Esophagus squamous epithelium (tissue), 5 donors: ENCODE results near the gene RMDN2. TPM values are rescaled to one million over a fixed set of nuclear protein-coding genes. Genes with fewer than 3 reads are reported as not detected.

Experiments used
- DNase-seq: peaks from one replicate; lab custom pipeline; 2025; lab: John Stamatoyannopoulos, UW
- H3K27ac ChIP-seq, 4 donors: fragments of 200-600 bp; sonication (generic); one replicate each; pipeline ENCODE4 v1.5.1; 2016 to 2019; ENCODE audit warnings: mild to moderate bottlenecking in 1 of 4
- H3K27me3 ChIP-seq, 4 donors: fragments of 200-600 bp; sonication (generic); 1 replicate in 3 of 4; 2 replicates in 1 of 4; pipeline versions ENCODE4 v1.5.1 to v1.6.0; 2017 to 2021; ENCODE audit warnings: antibody characterized with exemption in 1 of 4
- H3K36me3 ChIP-seq, 3 donors: fragments of 200-600 bp; sonication (generic); one replicate each; pipeline ENCODE4 v1.5.1; 2016 to 2019
- H3K4me1 ChIP-seq, 3 donors: fragments of 200-600 bp; sonication (generic); one replicate each; pipeline ENCODE4 v1.5.1; 2017 to 2019
- H3K4me3 ChIP-seq, 4 donors: fragments of 200-600 bp; sonication (generic); 1 replicate in 3 of 4; 2 replicates in 1 of 4; pipeline ENCODE4 v1.5.1; 2016 to 2019; ENCODE audit warnings: mild to moderate bottlenecking in 2 of 4, moderate library complexity in 1 of 4
- H3K9me3 ChIP-seq, 3 donors: fragments of 200-600 bp; sonication (generic); one replicate each; pipeline ENCODE4 v1.5.1; 2016 to 2019
- CTCF ChIP-seq, 6 experiments: fragments of 450-650 bp in 4 of 6; fragments of 200-600 bp in 2 of 6; sonication (generic) in 2 of 6; IDR thresholded peaks; one replicate each; pipeline ENCODE4 v1.5.1; 2016 to 2019; ENCODE audit warnings: antibody characterized with exemption in 6 of 6, mild to moderate bottlenecking in 4 of 6, moderate library complexity in 4 of 6
- POLR2A ChIP-seq, 4 donors: fragments of 450-650 bp; IDR thresholded peaks; one replicate each; pipeline ENCODE4 v1.6.1; 2017; ENCODE audit warnings: antibody characterized with exemption in 4 of 4, mild to moderate bottlenecking in 4 of 4, moderate library complexity in 3 of 4
- WGBS, 2 donors: methylation state at CpG; one replicate each; pipeline ENCODE4 v1.1.5; 2018; 5-methylcytosine and 5-hydroxymethylcytosine counted together
- intact Hi-C: fragments of 100-400 bp; cut with DNase I; formaldehyde crosslinking; loops from one replicate; pipeline ENCODE4 v1.15.0; 2022
- total RNA-seq, 4 donors: library from RNA; depleted of rRNA; stranded (reverse); fragments of >200 nt; gene quantifications; one replicate each; pipeline ENCODE4 v1.1.0, GENCODE V29; 2016
- donor health status: DM: yes; HTN: yes; CAD: no.

The RMDN2 gene
- total RNA-seq, 4 donors from 2014 or later = 3.4 to 7.8 (median 4.7) TPM

- WGBS, 2 donors = 91 to 95% methylated on average over 9 of the region's 9 CpGs
Measured at GRCh38 chr2:38021589-38021988, 96.5 kb downstream of the RMDN2 start.

GRCh38 chr2:38026846-38027245 is 101.8 kb downstream of the RMDN2 start:
- DNase-seq = no peak
- H3K4me1 ChIP-seq = no peaks in the 10 kb centered on the region
- 38 to 74% methylated on average over 2 of the region's 2 CpGs for WGBS, 2 donors
- TF ChIP-seq CTCF (IDR thresholded peaks at IDR 0.05) (no peak), POLR2A (IDR thresholded peaks at IDR 0.05) (no peak)
- no peaks in the 10 kb centered on the region for H3K36me3 ChIP-seq
- no peaks in the 10 kb centered on the region for H3K9me3 ChIP-seq
- H3K4me3 ChIP-seq = no peak overlapping the region
- intact Hi-C loops = no loop called here
- no peak overlapping the region for H3K27ac ChIP-seq
- peaks cover 0 to 4% (median 0%) of the 10 kb centered on the region in 4 donors for H3K27me3 ChIP-seq

More at GRCh38 chr2:38021589-38021988, 96.5 kb downstream of the RMDN2 start:
- no peak overlapping the region for H3K27ac ChIP-seq
- TF ChIP-seq POLR2A (IDR thresholded peaks at IDR 0.05) (no peak), CTCF (IDR thresholded peaks at IDR 0.05) (no peak)
- H3K4me3 ChIP-seq = no peak overlapping the region
- H3K4me1 ChIP-seq = no peaks in the 10 kb centered on the region
- no peak for DNase-seq
- no peaks in the 10 kb centered on the region for H3K36me3 ChIP-seq
- H3K27me3 ChIP-seq = no peaks in the 10 kb centered on the region
- H3K9me3 ChIP-seq = no peaks in the 10 kb centered on the region
- intact Hi-C loops = no loop called here

- intact Hi-C loops = no loop called here
- no peaks in the 10 kb centered on the region for H3K9me3 ChIP-seq
- no peaks in the 10 kb centered on the region for H3K36me3 ChIP-seq
- H3K4me3 ChIP-seq = no peak overlapping the region
- H3K4me1 ChIP-seq = no peaks in the 10 kb centered on the region
- H3K27me3 ChIP-seq = peaks cover 0 to 10% (median 0%) of the 10 kb centered on the region in 4 donors
- DNase-seq = no peak
- no peak overlapping the region for H3K27ac ChIP-seq
- WGBS, 2 donors = 79 to 90% methylated on average over 2 to 4 of the region's 4 CpGs
- no peak for TF ChIP-seq POLR2A (IDR thresholded peaks at IDR 0.05)
- TF ChIP-seq CTCF (IDR thresholded peaks at IDR 0.05) = no peak
Measured at GRCh38 chr2:38028829-38029228, 103.7 kb downstream of the RMDN2 start.

- intact Hi-C loops = no loop called here
- no peaks in the 10 kb centered on the region for H3K4me1 ChIP-seq
- H3K9me3 ChIP-seq = no peaks in the 10 kb centered on the region
- H3K27me3 ChIP-seq = peaks cover 0 to 10% (median 0%) of the 10 kb centered on the region in 4 donors
- H3K4me3 ChIP-seq = no peak overlapping the region
- H3K27ac ChIP-seq = no peak overlapping the region
- no peaks in the 10 kb centered on the region for H3K36me3 ChIP-seq
- TF ChIP-seq CTCF (IDR thresholded peaks at IDR 0.05) = no peak
- no peak for TF ChIP-seq POLR2A (IDR thresholded peaks at IDR 0.05)
- no peak for DNase-seq
- WGBS, 2 donors = 82 to 94% methylated on average over 5 of the region's 5 CpGs
Measured at GRCh38 chr2:38029512-38029911, 104.4 kb downstream of the RMDN2 start.

- intact Hi-C loops = no loop called here
- 59 to 62% methylated on average over 1 of the region's 1 CpG for WGBS, 2 donors
Measured at GRCh38 chr2:38030635-38031355, 105.7 kb downstream of the RMDN2 start.

More at GRCh38 chr2:38030635-38031355, 105.7 kb downstream of the RMDN2 start:
- Histone ChIP-seq H3K4me3 (no peak overlapping the region), H3K4me1 (no peaks in the 10 kb centered on the region), H3K27me3 (peaks cover 0 to 17% (median 0%) of the 10 kb centered on the region in 4 donors), H3K9me3 (no peaks in the 10 kb centered on the region), H3K27ac (no peak overlapping the region), H3K36me3 (no peaks in the 10 kb centered on the region)
- no peak for TF ChIP-seq CTCF (IDR thresholded peaks at IDR 0.05)
- no peak for TF ChIP-seq POLR2A (IDR thresholded peaks at IDR 0.05)
- DNase-seq = no peak
